SK-N-SH (cell line): ENCODE measurements around the gene ZNF462. TPM values are rescaled to one million over a fixed set of nuclear protein-coding genes. Genes with fewer than 3 reads are reported as not detected.
A peak's percentile ranks its signal among the peaks of the same experiment; 100 is the strongest.
"Not testable (repeated sequence)": the region's sequence is repeated elsewhere in the genome, so short reads cannot be mapped to it uniquely, and the experiment has no call there.

ENCODE experiments used
- CTCF ChIA-PET: fragments of 300-600, 350-600 bp; formaldehyde crosslinking; extraction: SDS; loops from one replicate; lab custom pipeline; 2021; lab: Yijun Ruan, JAX
- POLR2A ChIA-PET: fragments of 350-600 bp; sonication (Branson Sonifier 250); formaldehyde crosslinking; extraction: SDS; loops from one replicate; lab custom pipeline; 2020; ENCODE audit warnings: antibody characterized with exemption, inconsistent platforms; lab: Yijun Ruan, JAX
- DNase-seq: peaks from one replicate; pipeline ENCODE4 v3.0.0; 2012
- H2AFZ ChIP-seq: fragments of 200-600 bp; sonication (generic); 2 replicates; pipeline ENCODE4 v1.8.1; 2016; ENCODE audit warnings: antibody characterized with exemption, mild to moderate bottlenecking, low read depth
- H3F3A ChIP-seq: fragments of 200-600 bp; sonication (generic); replicated peaks from 2 replicates; pipeline ENCODE3; 2016; ENCODE audit warnings: antibody characterized with exemption, mild to moderate bottlenecking; ENCODE audit not compliant: insufficient read depth
- H3K27ac ChIP-seq, 2 experiments: fragments of 200-500 bp in 1 of 2; fragments of 200-600 bp in 1 of 2; sonication (Bioruptor generic) in 1 of 2; sonication (generic), shearing (Covaris generic) in 1 of 2; 2 replicates each; pipeline versions ENCODE4 v1.5.1 to v1.6.1; 2014 to 2016; ENCODE audit warnings: low read depth in 2 of 2, inconsistent platforms in 1 of 2, low read length in 1 of 2, mild to moderate bottlenecking in 1 of 2, mixed read lengths in 1 of 2
- H3K27me3 ChIP-seq: fragments of 200-600 bp; sonication (generic), shearing (Covaris generic); 2 replicates; pipeline ENCODE4 v1.6.1; 2016; ENCODE audit warnings: mixed run types; ENCODE audit not compliant: insufficient read depth
- H3K36me3 ChIP-seq, 2 experiments: fragments of 200-500 bp in 1 of 2; fragments of 200-600 bp in 1 of 2; sonication (Bioruptor generic) in 1 of 2; sonication (generic) in 1 of 2; replicated peaks in 1 of 2; 2 replicates each; pipeline versions ENCODE3 to v1.5.1; 2014 to 2016; ENCODE audit warnings: low read length in 1 of 2, mild to moderate bottlenecking in 1 of 2; ENCODE audit not compliant: insufficient read depth in 2 of 2, control insufficient read depth in 1 of 2
- H3K4me1 ChIP-seq, 2 experiments: fragments of 200-500 bp in 1 of 2; fragments of 200-600 bp in 1 of 2; sonication (Bioruptor generic) in 1 of 2; sonication (generic), shearing (Covaris generic) in 1 of 2; 2 replicates each; pipeline versions ENCODE4 v1.5.1 to v1.6.1; 2014 to 2016; ENCODE audit warnings: low read depth in 1 of 2, low read length in 1 of 2, mixed run types in 1 of 2; ENCODE audit not compliant: insufficient read depth in 2 of 2, control insufficient read depth in 1 of 2
- H3K4me2 ChIP-seq: fragments of 200-600 bp; sonication (generic), shearing (Covaris generic); 2 replicates; pipeline ENCODE4 v1.6.1; 2017; ENCODE audit warnings: mixed run types
- H3K4me3 ChIP-seq, 2 experiments: fragments of 200-500 bp in 1 of 2; fragments of 200-600 bp in 1 of 2; sonication (Bioruptor generic) in 1 of 2; sonication (generic), shearing (Covaris generic) in 1 of 2; 2 replicates each; pipeline versions ENCODE4 v1.5.1 to v1.8.1; 2014 to 2016; ENCODE audit warnings: low read depth in 2 of 2, inconsistent platforms in 1 of 2, low read length in 1 of 2, mild to moderate bottlenecking in 1 of 2, mixed read lengths in 1 of 2, moderate library complexity in 1 of 2
- H3K79me2 ChIP-seq: fragments of 200-600 bp; sonication (generic); 2 replicates; pipeline ENCODE4 v1.8.1; 2017; ENCODE audit warnings: mild to moderate bottlenecking; ENCODE audit not compliant: insufficient read depth
- H3K9ac ChIP-seq: fragments of 200-600 bp; sonication (generic); 2 replicates; pipeline ENCODE4 v1.6.1; 2017; ENCODE audit warnings: mixed run types
- H3K9me2 ChIP-seq: fragments of 200-600 bp; sonication (generic); 2 replicates; pipeline ENCODE4 v1.6.1; 2017; ENCODE audit warnings: mixed run types
- H3K9me3 ChIP-seq: fragments of 200-600 bp; sonication (generic); 2 replicates; pipeline ENCODE4 v1.6.1; 2017; ENCODE audit warnings: mixed run types, mild to moderate bottlenecking, moderate library complexity
- H4K20me1 ChIP-seq: fragments of 200-600 bp; sonication (generic); 2 replicates; pipeline ENCODE4 v1.6.1; 2017; ENCODE audit warnings: mild to moderate bottlenecking, mixed run types; ENCODE audit not compliant: insufficient read depth
- CHD2 ChIP-seq: fragments of 150-350 bp; IDR thresholded peaks from 2 replicates; pipeline ENCODE4 v1.6.1; 2018; ENCODE audit warnings: low read length; ENCODE audit not compliant: partially characterized antibody
- FOSL2 ChIP-seq: IDR thresholded peaks from 2 replicates; pipeline ENCODE4 v1.4.0; 2012; ENCODE audit warnings: low read depth, mild to moderate bottlenecking, moderate library complexity, borderline replicate concordance
- GABPA ChIP-seq: IDR thresholded peaks from 2 replicates; pipeline ENCODE4 v1.4.0; 2012; ENCODE audit warnings: low read depth, mild to moderate bottlenecking
- JUND ChIP-seq: IDR thresholded peaks from 2 replicates; pipeline ENCODE4 v1.4.0; 2012
- NFIC ChIP-seq: IDR thresholded peaks from 2 replicates; pipeline ENCODE4 v1.4.0; 2012; ENCODE audit warnings: borderline replicate concordance
- NRF1 ChIP-seq: IDR thresholded peaks from 2 replicates; pipeline ENCODE4 v1.6.1; 2012; ENCODE audit warnings: low read depth, mild to moderate bottlenecking, low read length
- RFX5 ChIP-seq: IDR thresholded peaks from 2 replicates; pipeline ENCODE4 v1.6.1; 2012; ENCODE audit warnings: mild to moderate bottlenecking, improper control_type of control experiment, low read length
- SMC3 ChIP-seq: IDR thresholded peaks from 2 replicates; pipeline ENCODE4 v1.6.1; 2012; ENCODE audit warnings: low read depth, low read length, improper control_type of control experiment
- TAF1 ChIP-seq: IDR thresholded peaks from 2 replicates; pipeline ENCODE4 v1.6.1; 2012; ENCODE audit warnings: low read depth, mild to moderate bottlenecking, low read length, moderate library complexity, borderline replicate concordance
- TEAD4 ChIP-seq: IDR thresholded peaks from 2 replicates; pipeline ENCODE4 v1.4.0; 2012; ENCODE audit warnings: mild to moderate bottlenecking, borderline replicate concordance; ENCODE audit not compliant: insufficient read depth
- WGBS: methylation state at CpG from one replicate; pipeline ENCODE4 v1.1.6; 2017; ENCODE audit warnings: low lambda C conversion rate; 5-methylcytosine and 5-hydroxymethylcytosine counted together
- polyA plus RNA-seq, 3 experiments: library from polyadenylated mRNA; depleted of rRNA; stranded (reverse); fragments of >200 nt; gene quantifications; 2 replicates each; pipeline ENCODE4 v1.2.3, GENCODE V29; 2012
- TF ChIP-seq, protein P1 (sequence below): IDR thresholded peaks from 2 replicates; pipeline ENCODE4 v1.4.0; 2012; ENCODE audit warnings: low read depth, borderline replicate concordance
- TF ChIP-seq, protein P2 (sequence below): fragments of 150-350 bp; IDR thresholded peaks from 2 replicates; pipeline ENCODE4 v1.6.1; 2016; ENCODE audit warnings: mild to moderate bottlenecking, low read depth, low read length
- TF ChIP-seq, protein P3 (sequence below): IDR thresholded peaks from 2 replicates; pipeline ENCODE4 v1.4.0; 2012; ENCODE audit warnings: low read depth, borderline replicate concordance
- TF ChIP-seq, protein P4 (sequence below): IDR thresholded peaks from 2 replicates; pipeline ENCODE4 v1.6.1; 2012; ENCODE audit warnings: mild to moderate bottlenecking, low read depth, low read length, moderate library complexity

ZNF462 gene
- polyA plus RNA-seq, 1 of the 3 experiments (the other 2 are of a cell fraction) = 5.2 TPM

DNA sequence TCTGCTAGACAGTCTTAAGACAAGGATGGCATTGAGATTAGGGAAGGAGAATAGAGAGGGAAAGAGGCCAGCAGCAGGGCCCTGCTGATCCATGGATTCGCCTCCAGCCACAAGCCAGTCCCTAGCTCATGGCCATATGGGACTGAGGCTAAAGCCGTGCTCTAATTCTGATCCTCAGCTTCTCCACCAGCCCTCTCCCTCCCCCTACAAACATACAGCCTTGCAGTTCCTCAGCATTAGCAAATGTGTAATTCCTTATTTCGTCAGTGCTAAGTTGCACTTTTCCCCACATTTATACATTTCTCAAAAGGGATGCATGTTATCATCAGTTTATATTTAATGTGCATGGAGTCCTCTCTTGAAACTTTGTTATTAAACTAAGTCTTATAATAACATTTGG lies 34.8 kb downstream of the ZNF462 start:
- no peak overlapping the region for H3K4me3 ChIP-seq
- H3K79me2 ChIP-seq = peaks cover 53% of the 10 kb centered on the region
- POLR2A ChIA-PET = no interaction called here
- H3K9me3 ChIP-seq = no peaks in the 10 kb centered on the region
- peak overlapping the region; percentile 39 to 55 for H3K27ac ChIP-seq
- H3F3A ChIP-seq = peaks cover 15% of the 10 kb centered on the region
- H3K36me3 ChIP-seq = no peaks in the 10 kb centered on the region
- peaks cover 4 to 15% of the 10 kb centered on the region in 2 experiments; a peak in 3 of 4 replicates for H3K4me1 ChIP-seq
- TF ChIP-seq TAF1 (no peak), NRF1 (no peak), JUND (no peak), NFIC (no peak), RFX5 (no peak), SMC3 (no peak)
- TF ChIP-seq, protein P1, sequence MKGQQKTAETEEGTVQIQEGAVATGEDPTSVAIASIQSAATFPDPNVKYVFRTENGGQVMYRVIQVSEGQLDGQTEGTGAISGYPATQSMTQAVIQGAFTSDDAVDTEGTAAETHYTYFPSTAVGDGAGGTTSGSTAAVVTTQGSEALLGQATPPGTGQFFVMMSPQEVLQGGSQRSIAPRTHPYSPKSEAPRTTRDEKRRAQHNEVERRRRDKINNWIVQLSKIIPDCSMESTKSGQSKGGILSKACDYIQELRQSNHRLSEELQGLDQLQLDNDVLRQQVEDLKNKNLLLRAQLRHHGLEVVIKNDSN = no peak
- TF ChIP-seq, protein P2, sequence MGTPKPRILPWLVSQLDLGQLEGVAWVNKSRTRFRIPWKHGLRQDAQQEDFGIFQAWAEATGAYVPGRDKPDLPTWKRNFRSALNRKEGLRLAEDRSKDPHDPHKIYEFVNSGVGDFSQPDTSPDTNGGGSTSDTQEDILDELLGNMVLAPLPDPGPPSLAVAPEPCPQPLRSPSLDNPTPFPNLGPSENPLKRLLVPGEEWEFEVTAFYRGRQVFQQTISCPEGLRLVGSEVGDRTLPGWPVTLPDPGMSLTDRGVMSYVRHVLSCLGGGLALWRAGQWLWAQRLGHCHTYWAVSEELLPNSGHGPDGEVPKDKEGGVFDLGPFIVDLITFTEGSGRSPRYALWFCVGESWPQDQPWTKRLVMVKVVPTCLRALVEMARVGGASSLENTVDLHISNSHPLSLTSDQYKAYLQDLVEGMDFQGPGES = no peak
- peak overlapping the region; percentile 23; the same call in 1 of the 2 replicates for H3K4me2 ChIP-seq
- 98% methylated on average over 3 of the region's 3 CpGs for WGBS
- DNase-seq = no peak
- no peak overlapping the region for H2AFZ ChIP-seq
- no peak overlapping the region for H3K9ac ChIP-seq
- no peaks in the 10 kb centered on the region for H4K20me1 ChIP-seq
- H3K9me2 ChIP-seq = no peaks in the 10 kb centered on the region
- H3K27me3 ChIP-seq = no peaks in the 10 kb centered on the region
- CTCF ChIA-PET = no interaction called here

DNA sequence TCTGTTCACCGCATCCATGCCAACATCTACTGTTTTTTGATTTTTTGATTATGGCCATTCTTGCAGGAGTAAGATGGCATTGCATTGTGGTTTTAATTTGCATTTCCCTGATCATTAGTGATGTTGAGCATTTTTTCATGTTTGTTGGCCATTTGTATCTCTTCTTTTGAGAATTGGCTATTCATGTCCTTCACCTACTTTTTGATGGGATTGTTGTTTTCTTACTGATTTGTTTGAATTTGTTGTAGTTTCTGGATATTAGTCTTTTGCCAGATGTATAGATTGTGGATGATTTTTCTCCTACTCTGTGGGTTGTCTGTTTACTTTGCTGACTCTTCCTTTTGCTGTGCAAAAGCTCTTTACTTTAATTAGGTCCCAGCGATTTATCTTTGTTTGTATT lies 37.6 kb downstream of the ZNF462 start:
- H3K4me2 ChIP-seq, H4K20me1 ChIP-seq, H3K4me1 ChIP-seq, H3K9me2 ChIP-seq, DNase-seq, CTCF ChIA-PET, H3K4me3 ChIP-seq, H3K27me3 ChIP-seq, H3F3A ChIP-seq, H3K9me3 ChIP-seq, POLR2A ChIA-PET, H2AFZ ChIP-seq, H3K27ac ChIP-seq, H3K9ac ChIP-seq, H3K36me3 ChIP-seq: not testable (repeated sequence)
- WGBS = 94% methylated on average over 2 of the region's 2 CpGs
- H3K79me2 ChIP-seq = peaks cover 59% of the 10 kb centered on the region

DNA sequence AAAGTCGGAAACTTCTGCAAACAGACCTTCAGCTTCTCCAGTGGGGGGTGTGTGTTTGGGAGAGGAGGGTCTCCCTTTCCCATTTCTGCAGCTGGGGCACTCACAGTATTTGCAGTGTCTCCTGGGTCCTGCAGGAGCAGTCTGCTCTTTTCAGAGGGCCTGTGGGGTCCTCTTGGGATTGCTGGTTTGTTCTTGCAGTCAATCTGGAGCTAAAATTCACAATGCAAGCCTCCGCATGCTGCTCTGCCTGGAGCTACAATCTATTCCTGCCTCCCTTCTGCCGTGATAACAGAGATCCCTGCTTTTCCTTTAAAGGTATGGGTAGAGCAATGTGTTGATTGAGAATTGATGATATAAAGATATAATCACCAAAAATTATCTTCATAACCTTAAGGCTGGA lies 43.2 kb downstream of the ZNF462 start:
- H3K4me3 ChIP-seq = no peak overlapping the region
- no peaks in the 10 kb centered on the region; the same call in 1 of the 2 replicates for H3K9me3 ChIP-seq
- 91% methylated on average over 3 of the region's 3 CpGs for WGBS
- POLR2A ChIA-PET = no interaction called here
- no peak for DNase-seq
- no peaks in the 10 kb centered on the region for H3K4me1 ChIP-seq
- H3K9ac ChIP-seq = no peak overlapping the region
- peaks cover 0 to 10% of the 10 kb centered on the region in 2 experiments for H3K36me3 ChIP-seq
- no peak overlapping the region for H2AFZ ChIP-seq
- no peak overlapping the region for H3K4me2 ChIP-seq
- no peaks in the 10 kb centered on the region for H3K27me3 ChIP-seq
- H3F3A ChIP-seq = peaks cover under 1% of the 10 kb centered on the region
- H3K27ac ChIP-seq = no peak overlapping the region
- CTCF ChIA-PET = interaction anchor here (1.0 kb wide), 1 partner anchor 13 kb away, joined by 3 read pairs; no protein-coding TSS in a partner anchor
- H3K79me2 ChIP-seq = peaks cover 57% of the 10 kb centered on the region; the same call in 1 of the 2 replicates
- no peaks in the 10 kb centered on the region for H4K20me1 ChIP-seq
- no peaks in the 10 kb centered on the region for H3K9me2 ChIP-seq
- TF ChIP-seq, protein P3, sequence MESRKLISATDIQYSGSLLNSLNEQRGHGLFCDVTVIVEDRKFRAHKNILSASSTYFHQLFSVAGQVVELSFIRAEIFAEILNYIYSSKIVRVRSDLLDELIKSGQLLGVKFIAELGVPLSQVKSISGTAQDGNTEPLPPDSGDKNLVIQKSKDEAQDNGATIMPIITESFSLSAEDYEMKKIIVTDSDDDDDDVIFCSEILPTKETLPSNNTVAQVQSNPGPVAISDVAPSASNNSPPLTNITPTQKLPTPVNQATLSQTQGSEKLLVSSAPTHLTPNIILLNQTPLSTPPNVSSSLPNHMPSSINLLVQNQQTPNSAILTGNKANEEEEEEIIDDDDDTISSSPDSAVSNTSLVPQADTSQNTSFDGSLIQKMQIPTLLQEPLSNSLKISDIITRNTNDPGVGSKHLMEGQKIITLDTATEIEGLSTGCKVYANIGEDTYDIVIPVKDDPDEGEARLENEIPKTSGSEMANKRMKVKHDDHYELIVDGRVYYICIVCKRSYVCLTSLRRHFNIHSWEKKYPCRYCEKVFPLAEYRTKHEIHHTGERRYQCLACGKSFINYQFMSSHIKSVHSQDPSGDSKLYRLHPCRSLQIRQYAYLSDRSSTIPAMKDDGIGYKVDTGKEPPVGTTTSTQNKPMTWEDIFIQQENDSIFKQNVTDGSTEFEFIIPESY = no peak
- TF ChIP-seq GABPA (no peak), NFIC (no peak), TEAD4 (no peak), JUND (no peak), FOSL2 (no peak), NRF1 (no peak), CHD2 (no peak)
- TF ChIP-seq, protein P4, sequence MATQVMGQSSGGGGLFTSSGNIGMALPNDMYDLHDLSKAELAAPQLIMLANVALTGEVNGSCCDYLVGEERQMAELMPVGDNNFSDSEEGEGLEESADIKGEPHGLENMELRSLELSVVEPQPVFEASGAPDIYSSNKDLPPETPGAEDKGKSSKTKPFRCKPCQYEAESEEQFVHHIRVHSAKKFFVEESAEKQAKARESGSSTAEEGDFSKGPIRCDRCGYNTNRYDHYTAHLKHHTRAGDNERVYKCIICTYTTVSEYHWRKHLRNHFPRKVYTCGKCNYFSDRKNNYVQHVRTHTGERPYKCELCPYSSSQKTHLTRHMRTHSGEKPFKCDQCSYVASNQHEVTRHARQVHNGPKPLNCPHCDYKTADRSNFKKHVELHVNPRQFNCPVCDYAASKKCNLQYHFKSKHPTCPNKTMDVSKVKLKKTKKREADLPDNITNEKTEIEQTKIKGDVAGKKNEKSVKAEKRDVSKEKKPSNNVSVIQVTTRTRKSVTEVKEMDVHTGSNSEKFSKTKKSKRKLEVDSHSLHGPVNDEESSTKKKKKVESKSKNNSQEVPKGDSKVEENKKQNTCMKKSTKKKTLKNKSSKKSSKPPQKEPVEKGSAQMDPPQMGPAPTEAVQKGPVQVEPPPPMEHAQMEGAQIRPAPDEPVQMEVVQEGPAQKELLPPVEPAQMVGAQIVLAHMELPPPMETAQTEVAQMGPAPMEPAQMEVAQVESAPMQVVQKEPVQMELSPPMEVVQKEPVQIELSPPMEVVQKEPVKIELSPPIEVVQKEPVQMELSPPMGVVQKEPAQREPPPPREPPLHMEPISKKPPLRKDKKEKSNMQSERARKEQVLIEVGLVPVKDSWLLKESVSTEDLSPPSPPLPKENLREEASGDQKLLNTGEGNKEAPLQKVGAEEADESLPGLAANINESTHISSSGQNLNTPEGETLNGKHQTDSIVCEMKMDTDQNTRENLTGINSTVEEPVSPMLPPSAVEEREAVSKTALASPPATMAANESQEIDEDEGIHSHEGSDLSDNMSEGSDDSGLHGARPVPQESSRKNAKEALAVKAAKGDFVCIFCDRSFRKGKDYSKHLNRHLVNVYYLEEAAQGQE = no peak
